Upper lobe of left lung (tissue), 4 donors: ENCODE results near the gene SCFD2.

Source experiments
- EP300 ChIP-seq, 4 donors: sonication (generic); formaldehyde crosslinking; IDR thresholded peaks; one replicate each; pipeline ENCODE4 v1.5.1; 2017; ENCODE audit warnings: antibody characterized with exemption in 4 of 4, control low read depth in 2 of 4
- POLR2A ChIP-seq, 4 donors: fragments of 450-650 bp; IDR thresholded peaks; one replicate each; pipeline ENCODE4 v1.5.1; 2016 to 2017; ENCODE audit warnings: antibody characterized with exemption in 4 of 4, mild to moderate bottlenecking in 2 of 4
- POLR2AphosphoS5 ChIP-seq, 2 donors: sonication (generic); formaldehyde crosslinking; IDR thresholded peaks; one replicate each; pipeline ENCODE4 v1.5.1; 2017; ENCODE audit warnings: antibody characterized with exemption in 2 of 2
- TF ChIP-seq, protein P1 (sequence below), 6 experiments: fragments of 450-650 bp in 4 of 6; fragments of 200-600 bp in 2 of 6; sonication (generic) in 2 of 6; IDR thresholded peaks; one replicate each; pipeline ENCODE4 v1.5.1; 2016 to 2019; ENCODE audit warnings: antibody characterized with exemption in 6 of 6

DNA sequence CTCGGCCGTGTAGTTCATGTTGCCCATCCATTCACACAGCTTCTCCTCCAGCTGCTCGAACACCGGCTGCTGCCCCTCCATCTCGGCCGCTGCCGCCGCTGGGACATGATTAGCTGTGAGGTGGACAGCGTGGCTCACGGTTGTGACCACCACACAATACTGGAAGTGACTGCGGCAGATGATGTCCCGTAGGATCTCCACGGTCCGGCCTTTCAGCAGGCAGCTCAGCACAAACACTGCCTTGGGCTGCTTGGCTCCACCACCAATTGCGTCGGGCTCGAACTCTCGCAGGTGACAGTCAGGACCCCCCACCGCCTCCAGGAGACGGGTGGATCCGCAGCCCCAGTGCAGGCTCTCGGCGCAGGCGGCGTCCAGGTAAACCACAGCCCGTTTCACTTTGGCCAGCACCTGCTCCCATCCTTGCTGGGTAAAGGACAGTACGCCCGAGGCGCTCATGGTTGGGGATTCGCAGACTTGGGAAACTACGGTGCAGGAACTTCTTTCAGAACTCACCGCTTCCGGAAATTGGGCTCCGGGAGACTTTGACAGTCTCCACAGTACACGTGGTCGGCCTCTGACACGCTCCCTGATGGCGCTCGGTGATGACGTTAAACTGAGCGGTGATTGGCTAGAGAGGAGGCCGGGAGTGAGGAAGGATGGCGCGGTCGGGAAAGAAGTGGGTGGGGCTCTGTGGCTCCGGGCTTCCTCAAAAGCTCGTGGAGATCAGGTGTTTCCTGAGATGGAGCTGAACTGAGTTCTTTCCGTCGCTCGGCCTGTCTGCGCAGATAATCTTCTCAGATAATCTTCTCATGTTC, at the start of gene SCFD2:
- TF ChIP-seq POLR2A (IDR thresholded peaks at IDR 0.05) (peak in 3 of 4 donors; percentile 25 to 49 (median 35)), POLR2AphosphoS5 (IDR thresholded peaks at IDR 0.05) (peak; percentile 79 to 90), EP300 (IDR thresholded peaks at IDR 0.05) (no peak)
- TF ChIP-seq, protein P1, sequence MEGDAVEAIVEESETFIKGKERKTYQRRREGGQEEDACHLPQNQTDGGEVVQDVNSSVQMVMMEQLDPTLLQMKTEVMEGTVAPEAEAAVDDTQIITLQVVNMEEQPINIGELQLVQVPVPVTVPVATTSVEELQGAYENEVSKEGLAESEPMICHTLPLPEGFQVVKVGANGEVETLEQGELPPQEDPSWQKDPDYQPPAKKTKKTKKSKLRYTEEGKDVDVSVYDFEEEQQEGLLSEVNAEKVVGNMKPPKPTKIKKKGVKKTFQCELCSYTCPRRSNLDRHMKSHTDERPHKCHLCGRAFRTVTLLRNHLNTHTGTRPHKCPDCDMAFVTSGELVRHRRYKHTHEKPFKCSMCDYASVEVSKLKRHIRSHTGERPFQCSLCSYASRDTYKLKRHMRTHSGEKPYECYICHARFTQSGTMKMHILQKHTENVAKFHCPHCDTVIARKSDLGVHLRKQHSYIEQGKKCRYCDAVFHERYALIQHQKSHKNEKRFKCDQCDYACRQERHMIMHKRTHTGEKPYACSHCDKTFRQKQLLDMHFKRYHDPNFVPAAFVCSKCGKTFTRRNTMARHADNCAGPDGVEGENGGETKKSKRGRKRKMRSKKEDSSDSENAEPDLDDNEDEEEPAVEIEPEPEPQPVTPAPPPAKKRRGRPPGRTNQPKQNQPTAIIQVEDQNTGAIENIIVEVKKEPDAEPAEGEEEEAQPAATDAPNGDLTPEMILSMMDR (IDR thresholded peaks at IDR 0.05) = peak in 1 of 6 experiments; percentile 9
